H1 (cell line): ENCODE measurements around the gene EPS8. TPM values are rescaled to one million over a fixed set of nuclear protein-coding genes. Genes with fewer than 3 reads are reported as not detected.

ENCODE experiments used
- CTCF ChIA-PET: fragments of 300-600 bp; sonication (Branson Sonifier 250); formaldehyde crosslinking; loops from one replicate; lab custom pipeline; 2021; ENCODE audit not compliant: partially characterized antibody; lab: Charles Lee
- POLR2A ChIA-PET: fragments of 300-600 bp; sonication (Branson Sonifier 250); formaldehyde crosslinking; loops from one replicate; lab custom pipeline; 2021; ENCODE audit warnings: inconsistent platforms; ENCODE audit not compliant: partially characterized antibody; lab: Charles Lee
- DNase-seq, 2 experiments: peaks; one replicate each; pipeline versions ENCODE4 v3.0.0 to v3.0.0-alpha.2; 2010 to 2022; ENCODE audit warnings: low spot score in 2 of 2, low read depth in 1 of 2, mixed read lengths in 1 of 2
- FAIRE-seq: peaks from 2 replicates; lab custom pipeline; 2011; peaks lifted over from hg19 to GRCh38; lab: Jason Lieb, UNC
- H2AFZ ChIP-seq: 2 replicates; pipeline ENCODE4 v1.8.1; 2012; ENCODE audit warnings: low read length, inconsistent platforms
- H2AK5ac ChIP-seq: 2 replicates; pipeline ENCODE4 v1.6.1; 2013; ENCODE audit warnings: low read depth, low read length
- H2BK120ac ChIP-seq: replicated peaks from 2 replicates; pipeline ENCODE3; 2013; ENCODE audit warnings: low read depth, low read length, inconsistent platforms
- H2BK12ac ChIP-seq: 2 replicates; pipeline ENCODE4 v1.6.1; 2013; ENCODE audit warnings: low read depth, low read length
- H2BK15ac ChIP-seq: 2 replicates; pipeline ENCODE4 v1.6.1; 2013; ENCODE audit warnings: low read length
- H2BK20ac ChIP-seq: 2 replicates; pipeline ENCODE4 v1.6.1; 2013; ENCODE audit warnings: low read length
- H2BK5ac ChIP-seq: 2 replicates; pipeline ENCODE4 v1.6.1; 2013; ENCODE audit warnings: low read depth, low read length
- H3K14ac ChIP-seq: 2 replicates; pipeline ENCODE4 v1.6.1; 2013; ENCODE audit warnings: inconsistent platforms; ENCODE audit not compliant: insufficient read length
- H3K18ac ChIP-seq: 2 replicates; pipeline ENCODE4 v1.6.1; 2013; ENCODE audit warnings: low read length; ENCODE audit errors: extremely low read depth
- H3K23ac ChIP-seq: 2 replicates; pipeline ENCODE4 v1.6.1; 2013; ENCODE audit warnings: inconsistent platforms; ENCODE audit not compliant: insufficient read length
- H3K23me2 ChIP-seq: 2 replicates; pipeline ENCODE4 v1.6.1; 2013; ENCODE audit warnings: low read depth, low read length
- H3K27ac ChIP-seq: 2 replicates; pipeline ENCODE4 v1.6.1; 2011; ENCODE audit warnings: low read depth, low read length, inconsistent platforms
- H3K27me3 ChIP-seq, 4 experiments: replicated peaks in 1 of 4; 1 replicate in 1 of 4; 2 replicates in 3 of 4; pipeline versions ENCODE4 v1.6.1 to v1.8.1; 2011 to 2013; ENCODE audit warnings: low read length in 3 of 4, mild to moderate bottlenecking in 3 of 4, inconsistent platforms in 2 of 4, mixed read lengths in 2 of 4, moderate library complexity in 1 of 4; ENCODE audit not compliant: control insufficient read depth in 3 of 4, insufficient read depth in 3 of 4; ENCODE audit errors: extremely low read depth in 1 of 4
- H3K36me3 ChIP-seq, 4 experiments: 2 replicates each; pipeline versions ENCODE4 v1.6.1 to v1.8.1; 2011 to 2013; ENCODE audit warnings: mild to moderate bottlenecking in 4 of 4, low read length in 3 of 4, moderate library complexity in 2 of 4, control low read depth in 1 of 4, inconsistent platforms in 1 of 4; ENCODE audit not compliant: insufficient read depth in 4 of 4, control insufficient read depth in 2 of 4
- H3K4ac ChIP-seq: replicated peaks from 2 replicates; pipeline ENCODE3; 2013; ENCODE audit warnings: low read length, low read depth, mixed read lengths, inconsistent platforms; ENCODE audit not compliant: insufficient read length
- H3K4me1 ChIP-seq, 4 experiments: replicated peaks in 1 of 4; 1 replicate in 1 of 4; 2 replicates in 3 of 4; pipeline versions ENCODE4 v1.6.1 to v1.8.1; 2011 to 2013; ENCODE audit warnings: low read length in 3 of 4, inconsistent platforms in 2 of 4, mixed read lengths in 1 of 4; ENCODE audit not compliant: insufficient read depth in 4 of 4, control insufficient read depth in 3 of 4
- H3K4me2 ChIP-seq, 2 experiments: 2 replicates each; pipeline versions ENCODE4 v1.6.1 to v1.8.1; 2011 to 2013; ENCODE audit warnings: low read depth in 2 of 2, low read length in 2 of 2, control low read depth in 1 of 2, inconsistent platforms in 1 of 2, mild to moderate bottlenecking in 1 of 2; ENCODE audit not compliant: insufficient read depth in 1 of 2
- H3K4me3 ChIP-seq, 4 experiments: fragments of 200-600, 300-600 bp in 1 of 4; sonication (generic), shearing (Covaris generic), sonication (Bioruptor Twin) in 1 of 4; 2 replicates each; pipeline versions ENCODE4 v1.5.1 to v1.8.1; 2011 to 2016; ENCODE audit warnings: low read length in 4 of 4, low read depth in 3 of 4, control low read depth in 2 of 4, inconsistent platforms in 2 of 4, mild to moderate bottlenecking in 2 of 4, mixed read lengths in 1 of 4, moderate library complexity in 1 of 4; ENCODE audit not compliant: insufficient read depth in 2 of 4; ENCODE audit errors: extremely low read depth in 1 of 4
- H3K56ac ChIP-seq: replicated peaks from 2 replicates; pipeline ENCODE3; 2013; ENCODE audit warnings: low read depth, mild to moderate bottlenecking, mixed read lengths, low read length, inconsistent platforms; ENCODE audit not compliant: insufficient read length
- H3K79me1 ChIP-seq: 2 replicates; pipeline ENCODE4 v1.6.1; 2013; ENCODE audit warnings: low read depth, low read length, control low read depth
- H3K79me2 ChIP-seq, 2 experiments: 2 replicates each; pipeline versions ENCODE4 v1.6.1 to v1.8.1; 2012 to 2013; ENCODE audit warnings: low read length in 2 of 2, mild to moderate bottlenecking in 2 of 2, inconsistent platforms in 1 of 2; ENCODE audit not compliant: insufficient read depth in 2 of 2, control insufficient read depth in 1 of 2
- H3K9ac ChIP-seq, 4 experiments: replicated peaks in 1 of 4; 1 replicate in 1 of 4; 2 replicates in 3 of 4; pipeline versions ENCODE4 v1.6.1 to v1.8.1; 2011 to 2013; ENCODE audit warnings: low read depth in 3 of 4, low read length in 3 of 4, control low read depth in 2 of 4, mild to moderate bottlenecking in 2 of 4, moderate library complexity in 2 of 4, inconsistent platforms in 1 of 4; ENCODE audit errors: extremely low read depth in 1 of 4
- H3K9me3 ChIP-seq, 2 experiments: 2 replicates each; pipeline versions ENCODE4 v1.6.1 to v1.8.1; 2012 to 2013; ENCODE audit warnings: mild to moderate bottlenecking in 2 of 2, moderate library complexity in 2 of 2, control low read depth in 1 of 2, inconsistent platforms in 1 of 2, low read depth in 1 of 2, low read length in 1 of 2, mixed read lengths in 1 of 2; ENCODE audit not compliant: insufficient read depth in 2 of 2
- H4K20me1 ChIP-seq, 2 experiments: replicated peaks in 1 of 2; 2 replicates each; pipeline versions ENCODE3 to v1.8.1; 2011 to 2013; ENCODE audit warnings: inconsistent platforms in 2 of 2, low read length in 2 of 2, mild to moderate bottlenecking in 1 of 2; ENCODE audit not compliant: insufficient read depth in 2 of 2, control insufficient read depth in 1 of 2
- H4K5ac ChIP-seq: 2 replicates; pipeline ENCODE4 v1.6.1; 2013; ENCODE audit warnings: low read length, low read depth, mixed read lengths, inconsistent platforms; ENCODE audit not compliant: insufficient read length
- H4K8ac ChIP-seq: 2 replicates; pipeline ENCODE4 v1.8.0; 2013; ENCODE audit warnings: mild to moderate bottlenecking, moderate library complexity, low read length, inconsistent platforms; ENCODE audit not compliant: insufficient read depth; ENCODE audit errors: extremely low read depth
- H4K91ac ChIP-seq: replicated peaks from 2 replicates; pipeline ENCODE3; 2013; ENCODE audit warnings: low read length, mixed read lengths, inconsistent platforms; ENCODE audit not compliant: insufficient read length
- CBX8 ChIP-seq: fragments of 300-800, 300-1000 bp; sonication (generic); IDR thresholded peaks from 2 replicates; pipeline ENCODE4 v1.7.1; 2016; ENCODE audit warnings: low read depth, low read length, borderline replicate concordance
- CHD2 ChIP-seq: IDR thresholded peaks from 2 replicates; pipeline ENCODE4 v1.6.1; 2012; ENCODE audit warnings: low read length, improper control_type of control experiment
- CTBP2 ChIP-seq: IDR thresholded peaks from 2 replicates; pipeline ENCODE4 v1.7.0; 2011; ENCODE audit warnings: borderline replicate concordance, mild to moderate bottlenecking, moderate library complexity, mixed read lengths, low read length; ENCODE audit not compliant: insufficient read depth, insufficient read length
- EP300 ChIP-seq, 2 experiments: IDR thresholded peaks; 1 replicate in 1 of 2; 2 replicates in 1 of 2; pipeline ENCODE4 v1.6.1; 2011 to 2012; ENCODE audit warnings: low read depth in 2 of 2, low read length in 2 of 2, mild to moderate bottlenecking in 2 of 2, borderline replicate concordance in 1 of 2, inconsistent platforms in 1 of 2, moderate library complexity in 1 of 2
- GTF2F1 ChIP-seq: IDR thresholded peaks from 2 replicates; pipeline ENCODE4 v1.6.1; 2012; ENCODE audit warnings: low read depth, low read length, improper control_type of control experiment, borderline replicate concordance
- JUN ChIP-seq: IDR thresholded peaks from 2 replicates; pipeline ENCODE4 v1.6.1; 2011; ENCODE audit warnings: low read depth, mild to moderate bottlenecking, improper control_type of control experiment, low read length
- NRF1 ChIP-seq: IDR thresholded peaks from 2 replicates; pipeline ENCODE4 v1.6.1; 2011; ENCODE audit warnings: mild to moderate bottlenecking, low read depth, low read length, improper control_type of control experiment
- RXRA ChIP-seq: IDR thresholded peaks from 2 replicates; pipeline ENCODE4 v1.6.1; 2011; ENCODE audit warnings: low read depth, mild to moderate bottlenecking, low read length, moderate library complexity; ENCODE audit not compliant: insufficient read depth
- SIN3A ChIP-seq, 2 experiments: IDR thresholded peaks in 1 of 2; conservative IDR thresholded peaks in 1 of 2; 2 replicates each; pipeline ENCODE4 v1.6.1; 2011 to 2012; ENCODE audit warnings: low read length in 2 of 2, improper control_type of control experiment in 1 of 2, low read depth in 1 of 2, mild to moderate bottlenecking in 1 of 2
- WGBS, 2 experiments: shearing (Covaris generic) in 1 of 2; methylation state at CpG; one replicate each; pipeline versions ENCODE4 v1.1.6 to v1.1.7; 2013 to 2015; ENCODE audit warnings: low lambda C conversion rate in 2 of 2, mixed read lengths in 2 of 2, inconsistent platforms in 1 of 2, low coverage in 1 of 2, missing lambda C conversion rate in 1 of 2; ENCODE audit not compliant: insufficient replicate concordance in 2 of 2, insufficient coverage in 1 of 2, insufficient read length in 1 of 2; ENCODE audit errors: extremely low coverage in 1 of 2, missing lambda C conversion rate in 1 of 2; 5-methylcytosine and 5-hydroxymethylcytosine counted together
- polyA plus RNA-seq, 7 experiments: library from polyadenylated mRNA; depleted of rRNA in 3 of 7; stranded (reverse) in 5 of 7; unstranded in 2 of 7; fragments of >200 nt in 5 of 7; fragments of 200-250 nt in 2 of 7; gene quantifications; 1 replicate in 5 of 7; 2 replicates in 1 of 7; 4 replicates in 1 of 7; pipeline versions ENCODE4 v1.2.1 to v1.2.3, GENCODE V29; 2011 to 2013; ENCODE audit warnings: missing spikeins in 2 of 7, mixed read lengths in 2 of 7
- total RNA-seq: library from RNA; stranded (reverse); fragmentation: NEBNext Ultra II Directional; extraction: Animal tissue kit (Norgen Biotek cat#: 25700); gene quantifications from 2 replicates; pipeline ENCODE4 v1.2.1, GENCODE V29; 2021

The EPS8 gene
- total and polyA plus RNA-seq, 2 of the 8 experiments (the other 6 are each of a cell fraction or from before 2014, with no cell fraction given) = 3.0 to 4.6 TPM

DNA sequence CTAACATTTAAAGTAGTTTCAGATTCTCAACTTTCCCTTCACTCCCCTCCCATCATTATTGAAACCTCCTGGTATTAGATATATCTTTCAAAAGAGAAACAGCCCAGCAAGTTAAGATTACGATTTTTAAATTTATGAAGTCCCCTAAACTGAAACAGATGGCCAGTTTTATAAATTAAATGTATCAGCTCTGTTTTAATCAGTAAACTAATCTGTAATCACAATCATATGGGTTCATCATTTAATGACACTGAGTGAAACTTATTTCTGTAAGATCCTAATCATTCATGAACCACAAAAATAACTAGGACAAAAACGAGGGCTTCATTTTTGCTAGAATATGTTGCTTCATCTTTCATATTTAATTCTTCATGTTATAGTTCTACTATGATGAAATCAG lies 137.8 kb downstream of the EPS8 start:
- CTCF ChIA-PET = interaction anchor here (0.8 kb wide), 1 partner anchor 11 kb away, joined by 4 read pairs; no protein-coding TSS in a partner anchor
- TF ChIP-seq CBX8 (no peak), NRF1 (no peak), JUN (no peak), CTBP2 (no peak), EP300 (IDR thresholded peaks at IDR 0.05; ENCODE audit: borderline replicate concordance in 1 of 2, low read depth in 2 of 2, low read length in 2 of 2) (no peak), CHD2 (no peak), GTF2F1 (no peak), SIN3A (conservative IDR thresholded peaks at IDR 0.05 in 1 of 2, IDR thresholded peaks at IDR 0.05 in 1 of 2; ENCODE audit: low read depth in 1 of 2, low read length in 2 of 2) (no peak), RXRA (no peak)

More for the DNA sequence above, 137.8 kb downstream of the EPS8 start:
- Histone ChIP-seq H2AFZ (no peak overlapping the region), H2AK5ac (no peak overlapping the region), H3K27ac (no peak overlapping the region), H2BK5ac (no peak overlapping the region), H3K9me3 (no peaks in the 10 kb centered on the region), H3K79me2 (no peaks in the 10 kb centered on the region), H3K4me3 (no peak overlapping the region), H2BK12ac (no peak overlapping the region), H3K18ac (no peak overlapping the region), H2BK20ac (no peak overlapping the region), H4K8ac (no peak overlapping the region), H2BK120ac (no peak overlapping the region), H3K4me2 (no peak overlapping the region), H2BK15ac (no peak overlapping the region), H3K56ac (no peak overlapping the region), H4K20me1 (no peaks in the 10 kb centered on the region), H3K27me3 (no peaks in the 10 kb centered on the region), H3K4me1 (no peaks in the 10 kb centered on the region), H4K5ac (no peak overlapping the region), H4K91ac (no peak overlapping the region), H3K4ac (no peak overlapping the region), H3K36me3 (no peaks in the 10 kb centered on the region), H3K23ac (no peak overlapping the region), H3K14ac (no peak overlapping the region), H3K9ac (no peak overlapping the region), H3K23me2 (no peaks in the 10 kb centered on the region), H3K79me1 (no peaks in the 10 kb centered on the region)
- no peak for DNase-seq
- 83% methylated on average over 2 of the region's 2 CpGs; no CpG with 5 or more reads in 1 of the 2 experiments for WGBS, 2 experiments
- FAIRE-seq = no peak
- POLR2A ChIA-PET = no interaction called here
